Panc1 (cell line): ENCODE data around the gene NTRK2. TPM values are rescaled to one million over a fixed set of nuclear protein-coding genes. Genes with fewer than 3 reads are reported as not detected.

Source experiments
- ATAC-seq: fragments of 200-7000 bp; cut with Tn5 transposase; 2 replicates; pipeline ENCODE4 v1.9.1; 2020; ENCODE audit warnings: mild to moderate bottlenecking, moderate library complexity
- BruUV-seq: library from RNA; stranded (reverse); fragments of 400-500 nt; replicated peaks from 2 replicates; lab custom pipeline; 2021; lab: Mats Ljungman, UMichigan
- CTCF ChIA-PET: fragments of 300-600 bp; sonication (Branson Sonifier 250); formaldehyde crosslinking; loops from one replicate; lab custom pipeline; 2022; ENCODE audit warnings: antibody characterized with exemption; lab: Charles Lee
- POLR2A ChIA-PET: fragments of 300-600 bp; sonication (Branson Sonifier 250); formaldehyde crosslinking; loops from one replicate; lab custom pipeline; 2022; ENCODE audit warnings: antibody characterized with exemption; lab: Charles Lee
- DNase-seq: peaks from one replicate; pipeline ENCODE4 v3.0.0-alpha.2; 2010; ENCODE audit warnings: low read depth, low spot score
- H3K27ac ChIP-seq: 2 replicates; pipeline ENCODE4 v1.5.1; 2011; ENCODE audit warnings: mild to moderate bottlenecking, low read length, inconsistent platforms
- H3K27me3 ChIP-seq: fragments of 200-500 bp; sonication (Bioruptor generic); 2 replicates; pipeline ENCODE4 v1.6.0; 2014; ENCODE audit warnings: low read length, inconsistent platforms; ENCODE audit not compliant: control insufficient read depth, insufficient read depth
- H3K36me3 ChIP-seq: fragments of 200-500 bp; sonication (Bioruptor generic); 2 replicates; pipeline ENCODE4 v1.5.1; 2014; ENCODE audit warnings: inconsistent platforms, mild to moderate bottlenecking, low read length, moderate library complexity; ENCODE audit not compliant: control insufficient read depth, insufficient read depth
- H3K4me1 ChIP-seq: 2 replicates; pipeline ENCODE4 v1.5.1; 2011; ENCODE audit warnings: inconsistent platforms, mild to moderate bottlenecking, low read length, moderate library complexity; ENCODE audit not compliant: control insufficient read depth, insufficient read depth
- H3K4me3 ChIP-seq, 2 experiments: 2 replicates each; pipeline ENCODE4 v1.5.1; 2011 to 2012; ENCODE audit warnings: low read depth in 2 of 2, low read length in 2 of 2, mild to moderate bottlenecking in 2 of 2, inconsistent platforms in 1 of 2, moderate library complexity in 1 of 2
- H3K9me3 ChIP-seq: fragments of 200-500 bp; sonication (Bioruptor generic); 2 replicates; pipeline ENCODE4 v1.5.1; 2014; ENCODE audit warnings: low read depth, mild to moderate bottlenecking, inconsistent platforms, low read length, moderate library complexity; ENCODE audit not compliant: control insufficient read depth, insufficient read depth
- CTCF ChIP-seq: fragments of 450-650 bp; IDR thresholded peaks from 2 replicates; pipeline ENCODE4 v1.5.1; 2017; ENCODE audit warnings: mild to moderate bottlenecking
- POLR2AphosphoS5 ChIP-seq: IDR thresholded peaks from 2 replicates; pipeline ENCODE4 v1.6.1; 2012; ENCODE audit warnings: mild to moderate bottlenecking, low read depth, low read length, moderate library complexity
- REST ChIP-seq, 2 experiments: IDR thresholded peaks; 2 replicates each; pipeline ENCODE4 v1.6.1; 2011 to 2012; ENCODE audit warnings: low read depth in 2 of 2, control low read depth in 1 of 2, low read length in 1 of 2, mild to moderate bottlenecking in 1 of 2, moderate library complexity in 1 of 2; ENCODE audit not compliant: insufficient read depth in 1 of 2
- SIN3A ChIP-seq: IDR thresholded peaks from 2 replicates; pipeline ENCODE4 v1.6.1; 2012; ENCODE audit warnings: low read depth, mild to moderate bottlenecking, low read length, moderate library complexity, borderline replicate concordance; ENCODE audit not compliant: insufficient read depth
- TCF7L2 ChIP-seq: IDR thresholded peaks from 2 replicates; pipeline ENCODE4 v1.6.1; 2011; ENCODE audit warnings: mild to moderate bottlenecking, low read depth, low read length, inconsistent platforms
- in situ Hi-C: cut with HindIII; loops from 2 replicates; pipeline ENCODE4 v1.10.0; 2016; ENCODE audit warnings: low sequenced_read_pairs, low pct_unique_long_range_greater_than_20kb
- intact Hi-C: fragments of 100-400 bp; cut with micrococcal nuclease; formaldehyde crosslinking; loops from one replicate; pipeline ENCODE4 v1.10.0; 2022; ENCODE audit not compliant: unreplicated experiment
- total RNA-seq: library from RNA; stranded (reverse); gene quantifications from one replicate; pipeline ENCODE4 v1.2.1, GENCODE V29; 2021; ENCODE audit not compliant: unreplicated experiment

Gene NTRK2
- total RNA-seq, 1 experiment from 2014 or later = 0.23 TPM

- ChIA-PET CTCF (no interaction called here), POLR2A (interaction anchor here (0.6 kb wide), 1 partner anchor 215 kb away, joined by 19 read pairs; no protein-coding TSS in a partner anchor)
- intact Hi-C loops (no loop called here), in situ Hi-C loops (no loop called here)
- BruUV-seq = no TSS peak
- Histone ChIP-seq H3K27ac (no peak overlapping the region), H3K4me1 (no peaks in the 10 kb centered on the region), H3K27me3 (no peaks in the 10 kb centered on the region), H3K9me3 (no peaks in the 10 kb centered on the region), H3K4me3 (no peak overlapping the region), H3K36me3 (no peaks in the 10 kb centered on the region)
- TF ChIP-seq CTCF (no peak), REST (IDR thresholded peaks at IDR 0.05; ENCODE audit: insufficient read depth in 1 of 2, low read depth in 2 of 2, low read length in 1 of 2) (no peak), TCF7L2 (no peak), SIN3A (no peak), POLR2AphosphoS5 (no peak)
- ATAC-seq (no peak), DNase-seq (no peak)
These were observed 21.8 kb upstream of the NTRK2 start for GRCh38 chr9:84647699-84648098.

GRCh38 chr9:84652496-84653120 is 16.9 kb upstream of the NTRK2 start:
- DNase-seq (no peak), ATAC-seq (no peak)
- Histone ChIP-seq H3K9me3 (no peaks in the 10 kb centered on the region), H3K27me3 (no peaks in the 10 kb centered on the region), H3K4me1 (no peaks in the 10 kb centered on the region), H3K4me3 (no peak overlapping the region), H3K27ac (no peak overlapping the region), H3K36me3 (no peaks in the 10 kb centered on the region)
- ChIA-PET CTCF (no interaction called here), POLR2A (no interaction called here)
- intact Hi-C loops (loop anchor here (10.0 kb wide), 1 partner anchor 62 kb away; no protein-coding TSS in a partner anchor), in situ Hi-C loops (no loop called here)
- no peak for TF ChIP-seq TCF7L2
- no peak for TF ChIP-seq SIN3A
- TF ChIP-seq POLR2AphosphoS5 = no peak
- no peak for TF ChIP-seq CTCF
- TF ChIP-seq REST (IDR thresholded peaks at IDR 0.05; ENCODE audit: insufficient read depth in 1 of 2, low read depth in 2 of 2, low read length in 1 of 2) = no peak
- BruUV-seq = no TSS peak
